GM12878 (cell line): ENCODE measurements around the gene CLDN9. TPM values are rescaled to one million over a fixed set of nuclear protein-coding genes. Genes with fewer than 3 reads are reported as not detected.
A peak's percentile ranks its signal among the peaks of the same experiment; 100 is the strongest.

Source experiments
- ATAC-seq: fragments of 200-7000 bp; cut with Tn5 transposase; 3 replicates; pipeline ENCODE4 v1.9.1; 2020; ENCODE audit warnings: mild to moderate bottlenecking, moderate library complexity
- BruUV-seq: library from RNA; stranded (reverse); fragments of 400-500 nt; replicated peaks from 2 replicates; lab custom pipeline; 2021; lab: Mats Ljungman, UMichigan
- CTCF ChIA-PET: fragments of 300-600 bp; sonication (Branson Sonifier 250); formaldehyde crosslinking; extraction: SDS; loops from one replicate; lab custom pipeline; 2021; ENCODE audit warnings: inconsistent platforms; lab: Yijun Ruan, JAX
- POLR2A ChIA-PET: fragments of 350-600 bp; formaldehyde crosslinking; extraction: SDS; loops from one replicate; lab custom pipeline; 2021; ENCODE audit warnings: inconsistent platforms; lab: Charles Lee
- RAD21 ChIA-PET: fragments of 300-600 bp; sonication (Branson Sonifier 250); formaldehyde crosslinking; loops from one replicate; lab custom pipeline; 2023; ENCODE audit warnings: antibody characterized with exemption; ENCODE audit not compliant: unreplicated experiment; lab: Charles Lee
- SMC1A ChIA-PET: fragments of 300-600 bp; sonication (Branson Sonifier 250); formaldehyde crosslinking; loops from one replicate; lab custom pipeline; 2023; ENCODE audit not compliant: unreplicated experiment, uncharacterized antibody; lab: Charles Lee
- DNase-seq: peaks from one replicate; pipeline ENCODE4 v3.0.0-alpha.2; 2011; ENCODE audit warnings: low read depth, low spot score
- FAIRE-seq: peaks from 3 replicates; lab custom pipeline; 2011; peaks lifted over from hg19 to GRCh38; lab: Jason Lieb, UNC
- H2AFZ ChIP-seq: 2 replicates; pipeline ENCODE4 v1.6.0; 2011; ENCODE audit warnings: low read depth, low read length, control low read depth; ENCODE audit not compliant: control insufficient read depth
- H3K27ac ChIP-seq: 2 replicates; pipeline ENCODE4 v1.5.1; 2011; ENCODE audit warnings: control low read depth; ENCODE audit not compliant: control insufficient read depth, insufficient read depth
- H3K27me3 ChIP-seq, 2 experiments: replicated peaks in 1 of 2; 2 replicates each; pipeline versions ENCODE4 v1.6.0 to v1.6.1; 2011; ENCODE audit warnings: low read length in 1 of 2; ENCODE audit not compliant: control insufficient read depth in 2 of 2, insufficient read depth in 2 of 2
- H3K36me3 ChIP-seq, 2 experiments: 2 replicates each; pipeline ENCODE4 v1.5.1; 2011; ENCODE audit warnings: low read length in 1 of 2; ENCODE audit not compliant: control insufficient read depth in 2 of 2, insufficient read depth in 2 of 2
- H3K4me1 ChIP-seq: 2 replicates; pipeline ENCODE4 v1.6.1; 2011; ENCODE audit warnings: mild to moderate bottlenecking, low read length, moderate library complexity, mixed read lengths; ENCODE audit not compliant: control insufficient read depth, insufficient read depth
- H3K4me2 ChIP-seq: 2 replicates; pipeline ENCODE4 v1.6.0; 2011; ENCODE audit warnings: control low read depth; ENCODE audit not compliant: control insufficient read depth, insufficient read depth
- H3K4me3 ChIP-seq: fragments of 200-600 bp; sonication (generic); 2 replicates; pipeline ENCODE4 v1.5.1; 2016
- H3K79me2 ChIP-seq: 2 replicates; pipeline ENCODE4 v1.6.0; 2011; ENCODE audit warnings: low read length; ENCODE audit not compliant: control insufficient read depth, insufficient read depth
- H3K9ac ChIP-seq: 2 replicates; pipeline ENCODE4 v1.8.0; 2011; ENCODE audit warnings: low read length, control low read depth, mixed read lengths; ENCODE audit not compliant: control insufficient read depth, insufficient read depth
- H3K9me3 ChIP-seq: replicated peaks from 3 replicates; pipeline ENCODE4 v1.5.1; 2011; ENCODE audit warnings: mild to moderate bottlenecking, low read length; ENCODE audit not compliant: control insufficient read depth, insufficient read depth
- H4K20me1 ChIP-seq: 2 replicates; pipeline ENCODE4 v1.6.0; 2011; ENCODE audit not compliant: control insufficient read depth, insufficient read depth
- BMI1 ChIP-seq: fragments of 450-650 bp; IDR thresholded peaks from 2 replicates; pipeline ENCODE4 v1.6.1; 2016; ENCODE audit warnings: mild to moderate bottlenecking, moderate library complexity, borderline replicate concordance
- EGR1 ChIP-seq, 2 experiments: IDR thresholded peaks; 1 replicate in 1 of 2; 2 replicates in 1 of 2; pipeline ENCODE4 v1.6.1; 2011 to 2012; ENCODE audit warnings: low read depth in 2 of 2, low read length in 2 of 2, borderline replicate concordance in 1 of 2, mild to moderate bottlenecking in 1 of 2, moderate library complexity in 1 of 2
- EP300 ChIP-seq, 2 experiments: fragments of 150-350 bp in 1 of 2; IDR thresholded peaks; 2 replicates each; pipeline ENCODE4 v1.6.1; 2011 to 2012; ENCODE audit warnings: low read depth in 2 of 2, low read length in 2 of 2, borderline replicate concordance in 1 of 2, improper control_type of control experiment in 1 of 2, inconsistent platforms in 1 of 2; ENCODE audit not compliant: control insufficient read depth in 1 of 2
- ESRRA ChIP-seq: IDR thresholded peaks from 2 replicates; pipeline ENCODE4 v1.6.1; 2012; ENCODE audit warnings: mild to moderate bottlenecking, low read length, improper control_type of control experiment
- IRF4 ChIP-seq: IDR thresholded peaks from 2 replicates; pipeline ENCODE4 v1.6.1; 2011; ENCODE audit warnings: low read depth, low read length
- MTA2 ChIP-seq: fragments of 450-650 bp; IDR thresholded peaks from 2 replicates; pipeline ENCODE4 v1.6.1; 2016; ENCODE audit warnings: low read depth, mild to moderate bottlenecking, moderate library complexity
- MYB ChIP-seq: fragments of 150-350 bp; IDR thresholded peaks from 2 replicates; pipeline ENCODE4 v1.6.1; 2014; ENCODE audit warnings: mild to moderate bottlenecking, low read depth, low read length, borderline replicate concordance
- SRF ChIP-seq, 2 experiments: IDR thresholded peaks; 2 replicates each; pipeline ENCODE4 v1.6.1; 2011; ENCODE audit warnings: low read depth in 2 of 2, low read length in 2 of 2, mild to moderate bottlenecking in 1 of 2, moderate library complexity in 1 of 2
- SUZ12 ChIP-seq: fragments of 200-600 bp; sonication (generic); IDR thresholded peaks from one replicate; pipeline ENCODE4 v1.6.1; 2018; ENCODE audit warnings: antibody characterized with exemption, mild to moderate bottlenecking; ENCODE audit not compliant: unreplicated experiment
- ZNF274 ChIP-seq: IDR thresholded peaks from one replicate; pipeline ENCODE4 v1.8.0; 2011; ENCODE audit not compliant: insufficient read length, insufficient read depth
- ZNF384 ChIP-seq: IDR thresholded peaks from 2 replicates; pipeline ENCODE4 v1.6.1; 2012; ENCODE audit warnings: low read depth, mild to moderate bottlenecking, low read length, improper control_type of control experiment, borderline replicate concordance
- WGBS: methylation state at CpG from one replicate; pipeline ENCODE4 v1.1.6; 2016; ENCODE audit warnings: low lambda C conversion rate; ENCODE audit not compliant: insufficient replicate concordance, insufficient coverage; ENCODE audit errors: missing lambda C conversion rate; 5-methylcytosine and 5-hydroxymethylcytosine counted together
- in situ Hi-C: fragments of 300-500 bp; cut with MboI; formaldehyde crosslinking; loops from 9 replicates; pipeline ENCODE4 v1.14.3; 2018; ENCODE audit warnings: mixed read lengths
- intact Hi-C: fragments of 100-400 bp; cut with micrococcal nuclease; formaldehyde crosslinking; loops from one replicate; pipeline ENCODE4 v1.14.2; 2022; ENCODE audit not compliant: unreplicated experiment
- polyA plus RNA-seq, 11 experiments: library from polyadenylated mRNA; depleted of rRNA in 4 of 11; unstranded in 6 of 11; stranded (reverse) in 5 of 11; fragments of >200 nt; fragmentation: Nextera tagmentation in 4 of 11; fragmentation: Illumina TruSeq in 1 of 11; extraction: Ambion mirVana in 4 of 11; extraction: Trizol in 1 of 11; gene quantifications; 1 replicate in 1 of 11; 2 replicates in 10 of 11; pipeline versions ENCODE4 v1.2.1 to v1.2.3, GENCODE V29; 2011 to 2016; ENCODE audit warnings: inconsistent platforms in 2 of 11, missing spikeins in 2 of 11, low read depth in 1 of 11
- total RNA-seq, 4 experiments: library from RNA; depleted of rRNA in 3 of 4; stranded (reverse); fragments of >200 nt in 3 of 4; fragmentation: Illumina TruSeq in 1 of 4; extraction: Trizol in 1 of 4; gene quantifications; 2 replicates each; pipeline versions ENCODE4 v1.2.1 to v1.2.3, GENCODE V29; 2013 to 2021
- TF ChIP-seq, protein P1 (sequence below): IDR thresholded peaks from 2 replicates; pipeline ENCODE4 v1.6.1; 2012; ENCODE audit warnings: low read depth, low read length, improper control_type of control experiment
- TF ChIP-seq, protein P2 (sequence below): fragments of 450-650 bp; IDR thresholded peaks from 2 replicates; pipeline ENCODE4 v1.6.1; 2016; ENCODE audit warnings: mild to moderate bottlenecking
- TF ChIP-seq, protein P3 (sequence below): fragments of 450-650 bp; IDR thresholded peaks from 2 replicates; pipeline ENCODE4 v1.6.1; 2017; ENCODE audit warnings: mild to moderate bottlenecking, moderate library complexity

Gene CLDN9
- total and polyA plus RNA-seq, 10 of the 15 experiments (the other 5 are each of a cell fraction or from before 2014, with no cell fraction given) = not detected

DNA sequence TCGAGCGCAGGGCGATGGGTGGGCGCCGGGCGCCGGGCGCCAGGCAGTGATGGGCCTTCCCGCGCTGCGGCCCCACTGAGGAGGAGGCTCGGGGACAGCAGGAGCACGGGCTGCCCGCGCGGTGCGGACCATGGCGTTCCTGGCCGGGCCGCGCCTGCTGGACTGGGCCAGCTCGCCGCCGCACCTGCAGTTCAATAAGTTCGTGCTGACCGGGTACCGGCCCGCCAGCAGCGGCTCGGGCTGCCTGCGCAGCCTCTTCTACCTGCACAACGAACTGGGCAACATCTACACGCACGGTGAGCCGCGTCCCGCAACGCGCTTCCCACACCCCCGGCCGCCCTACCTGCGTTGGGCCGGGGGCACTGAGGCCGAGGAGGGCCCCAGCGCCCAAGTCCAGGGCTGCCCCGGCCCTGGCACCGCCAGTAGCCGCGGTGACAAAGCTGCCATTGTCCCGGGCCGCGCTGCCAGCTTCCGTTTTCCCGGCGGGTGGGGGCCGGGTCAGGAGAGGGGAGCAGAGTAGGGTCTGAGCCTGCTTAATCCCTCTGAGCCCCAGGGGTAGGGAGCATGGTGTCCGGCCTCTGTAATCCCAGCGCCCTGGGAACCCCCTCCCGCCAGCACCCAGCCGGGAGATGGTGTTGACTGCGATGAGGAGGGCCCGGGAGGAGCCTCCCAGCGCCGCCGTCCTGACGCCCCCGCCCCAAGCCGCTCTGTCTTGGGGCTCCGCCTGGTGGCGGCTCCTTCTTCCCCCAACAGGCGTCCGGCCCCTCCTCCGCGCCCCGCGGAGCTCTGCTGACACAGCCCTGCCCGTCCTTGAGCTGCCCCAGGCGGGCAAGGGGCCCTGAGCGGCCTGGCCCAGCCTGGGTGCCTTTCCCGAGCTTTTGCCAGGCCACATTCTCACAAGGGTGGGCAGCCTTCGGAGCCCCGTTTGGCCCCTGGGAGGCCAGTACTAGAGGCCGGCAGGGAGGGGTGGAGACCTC, 42.9 kb upstream of the CLDN9 start:
- WGBS = under 1% methylated on average over 66 of the region's 83 CpGs
- Histone ChIP-seq H4K20me1 (no peaks in the 10 kb centered on the region), H3K27ac (peak overlapping the region; percentile 78), H3K36me3 (peaks cover 4 to 12% of the 10 kb centered on the region in 2 experiments; a peak in 3 of 4 replicates), H3K9me3 (no peaks in the 10 kb centered on the region), H2AFZ (peak overlapping the region; percentile 86), H3K79me2 (peaks cover 16% of the 10 kb centered on the region), H3K27me3 (no peaks in the 10 kb centered on the region), H3K4me3 (peak overlapping the region; percentile 91), H3K4me1 (peaks cover 24% of the 10 kb centered on the region), H3K9ac (peak overlapping the region; percentile 80), H3K4me2 (peak overlapping the region; percentile 84)
- no TSS peak for BruUV-seq
- intact Hi-C loops (no loop called here), in situ Hi-C loops (no loop called here)
- ChIA-PET CTCF (interaction anchor here (0.6 to 1.6 kb wide), 13 partner anchors 9 to 102 kb away, joined by 3 to 13 read pairs (median 4); partner anchors contain the start of genes FLYWCH1 and PKMYT1), RAD21 (interaction anchor here (0.6 to 1.7 kb wide), 5 partner anchors 11 to 130 kb away, joined by 3 to 6 read pairs (median 3); partner anchors contain the start of gene PKMYT1), POLR2A (interaction anchor here (1.0 to 2.0 kb wide), 2 partner anchors 11 kb away, joined by 3 to 18 read pairs; partner anchors contain the start of gene PKMYT1), SMC1A (interaction anchor here (1.2 to 1.3 kb wide), 2 partner anchors 8 to 13 kb away, joined by 3 to 5 read pairs; no protein-coding TSS in a partner anchor)
- DNase-seq = no peak
- FAIRE-seq = peak; percentile 52
- ATAC-seq = peak; percentile 74
- TF ChIP-seq ZNF384 (no peak), SUZ12 (no peak), IRF4 (no peak), EGR1 (IDR thresholded peaks at IDR 0.05; ENCODE audit: borderline replicate concordance in 1 of 2, low read depth in 2 of 2, low read length in 2 of 2) (peak in 1 of 2 experiments; percentile 96; a peak in 2 of 3 replicates), MYB (no peak), MTA2 (no peak), BMI1 (no peak), ZNF274 (no peak), EP300 (IDR thresholded peaks at IDR 0.05; ENCODE audit: borderline replicate concordance in 1 of 2, control insufficient read depth in 1 of 2, low read depth in 2 of 2, low read length in 2 of 2) (no peak), SRF (IDR thresholded peaks at IDR 0.05; ENCODE audit: low read depth in 2 of 2, low read length in 2 of 2) (no peak), ESRRA (no peak)
- TF ChIP-seq, protein P1, sequence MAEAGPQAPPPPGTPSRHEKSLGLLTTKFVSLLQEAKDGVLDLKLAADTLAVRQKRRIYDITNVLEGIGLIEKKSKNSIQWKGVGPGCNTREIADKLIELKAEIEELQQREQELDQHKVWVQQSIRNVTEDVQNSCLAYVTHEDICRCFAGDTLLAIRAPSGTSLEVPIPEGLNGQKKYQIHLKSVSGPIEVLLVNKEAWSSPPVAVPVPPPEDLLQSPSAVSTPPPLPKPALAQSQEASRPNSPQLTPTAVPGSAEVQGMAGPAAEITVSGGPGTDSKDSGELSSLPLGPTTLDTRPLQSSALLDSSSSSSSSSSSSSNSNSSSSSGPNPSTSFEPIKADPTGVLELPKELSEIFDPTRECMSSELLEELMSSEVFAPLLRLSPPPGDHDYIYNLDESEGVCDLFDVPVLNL = no peak
- TF ChIP-seq, protein P2, sequence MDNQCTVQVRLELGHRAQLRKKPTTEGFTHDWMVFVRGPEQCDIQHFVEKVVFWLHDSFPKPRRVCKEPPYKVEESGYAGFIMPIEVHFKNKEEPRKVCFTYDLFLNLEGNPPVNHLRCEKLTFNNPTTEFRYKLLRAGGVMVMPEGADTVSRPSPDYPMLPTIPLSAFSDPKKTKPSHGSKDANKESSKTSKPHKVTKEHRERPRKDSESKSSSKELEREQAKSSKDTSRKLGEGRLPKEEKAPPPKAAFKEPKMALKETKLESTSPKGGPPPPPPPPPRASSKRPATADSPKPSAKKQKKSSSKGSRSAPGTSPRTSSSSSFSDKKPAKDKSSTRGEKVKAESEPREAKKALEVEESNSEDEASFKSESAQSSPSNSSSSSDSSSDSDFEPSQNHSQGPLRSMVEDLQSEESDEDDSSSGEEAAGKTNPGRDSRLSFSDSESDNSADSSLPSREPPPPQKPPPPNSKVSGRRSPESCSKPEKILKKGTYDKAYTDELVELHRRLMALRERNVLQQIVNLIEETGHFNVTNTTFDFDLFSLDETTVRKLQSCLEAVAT = no peak
- TF ChIP-seq, protein P3, sequence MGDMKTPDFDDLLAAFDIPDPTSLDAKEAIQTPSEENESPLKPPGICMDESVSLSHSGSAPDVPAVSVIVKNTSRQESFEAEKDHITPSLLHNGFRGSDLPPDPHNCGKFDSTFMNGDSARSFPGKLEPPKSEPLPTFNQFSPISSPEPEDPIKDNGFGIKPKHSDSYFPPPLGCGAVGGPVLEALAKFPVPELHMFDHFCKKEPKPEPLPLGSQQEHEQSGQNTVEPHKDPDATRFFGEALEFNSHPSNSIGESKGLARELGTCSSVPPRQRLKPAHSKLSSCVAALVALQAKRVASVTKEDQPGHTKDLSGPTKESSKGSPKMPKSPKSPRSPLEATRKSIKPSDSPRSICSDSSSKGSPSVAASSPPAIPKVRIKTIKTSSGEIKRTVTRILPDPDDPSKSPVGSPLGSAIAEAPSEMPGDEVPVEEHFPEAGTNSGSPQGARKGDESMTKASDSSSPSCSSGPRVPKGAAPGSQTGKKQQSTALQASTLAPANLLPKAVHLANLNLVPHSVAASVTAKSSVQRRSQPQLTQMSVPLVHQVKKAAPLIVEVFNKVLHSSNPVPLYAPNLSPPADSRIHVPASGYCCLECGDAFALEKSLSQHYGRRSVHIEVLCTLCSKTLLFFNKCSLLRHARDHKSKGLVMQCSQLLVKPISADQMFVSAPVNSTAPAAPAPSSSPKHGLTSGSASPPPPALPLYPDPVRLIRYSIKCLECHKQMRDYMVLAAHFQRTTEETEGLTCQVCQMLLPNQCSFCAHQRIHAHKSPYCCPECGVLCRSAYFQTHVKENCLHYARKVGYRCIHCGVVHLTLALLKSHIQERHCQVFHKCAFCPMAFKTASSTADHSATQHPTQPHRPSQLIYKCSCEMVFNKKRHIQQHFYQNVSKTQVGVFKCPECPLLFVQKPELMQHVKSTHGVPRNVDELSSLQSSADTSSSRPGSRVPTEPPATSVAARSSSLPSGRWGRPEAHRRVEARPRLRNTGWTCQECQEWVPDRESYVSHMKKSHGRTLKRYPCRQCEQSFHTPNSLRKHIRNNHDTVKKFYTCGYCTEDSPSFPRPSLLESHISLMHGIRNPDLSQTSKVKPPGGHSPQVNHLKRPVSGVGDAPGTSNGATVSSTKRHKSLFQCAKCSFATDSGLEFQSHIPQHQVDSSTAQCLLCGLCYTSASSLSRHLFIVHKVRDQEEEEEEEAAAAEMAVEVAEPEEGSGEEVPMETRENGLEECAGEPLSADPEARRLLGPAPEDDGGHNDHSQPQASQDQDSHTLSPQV = no peak
